Measurements from ENCODE around the gene ITSN2.

ITSN2 gene

DNA sequence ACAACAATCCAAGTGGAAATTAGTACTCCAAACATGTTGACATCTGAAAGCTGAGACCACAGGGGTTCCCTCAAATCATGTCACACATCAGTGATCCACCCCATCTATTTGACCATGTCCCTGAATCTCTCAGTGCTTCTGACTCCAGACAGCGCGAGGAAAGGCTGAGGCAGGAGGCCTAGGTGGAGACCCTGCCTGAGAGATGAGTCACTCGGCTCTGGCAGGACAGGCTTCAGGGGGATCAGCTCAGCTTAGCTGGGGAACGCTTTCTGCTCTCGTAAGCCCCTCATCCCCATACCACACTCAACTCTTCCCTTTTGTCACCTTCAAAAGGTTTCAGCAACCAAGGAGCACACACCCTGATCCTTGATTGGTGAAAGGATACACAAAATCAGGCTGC lies 191.3 kb downstream of the ITSN2 start:
- no peak for DNase-seq

- DNase-seq = no peak
Measured at GRCh38 chr2:24164416-24164973, 195.8 kb downstream of the ITSN2 start.

DNA sequence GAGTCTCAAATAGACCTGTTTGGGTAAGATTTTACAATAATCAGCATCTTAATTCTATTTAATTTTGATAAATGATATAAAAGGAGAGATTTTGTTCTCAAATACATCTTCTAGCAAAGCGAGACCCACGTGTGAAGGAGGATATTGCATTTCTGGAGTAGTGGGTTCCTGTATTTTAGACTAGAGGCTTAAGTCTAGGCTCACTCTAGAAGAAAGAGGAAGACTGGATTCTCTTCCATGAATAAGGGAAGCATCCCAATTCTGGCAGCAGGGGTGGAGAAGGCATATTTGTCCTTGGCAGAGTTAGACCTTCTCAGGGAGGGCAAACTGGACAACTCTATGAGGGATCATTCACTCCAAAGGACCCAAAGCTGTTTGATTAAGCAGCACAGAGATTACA lies 196.7 kb downstream of the ITSN2 start:
- no peak for DNase-seq

GRCh38 chr2:24163186-24163585 lies 197.2 kb downstream of the ITSN2 start:
- DNase-seq = no peak

- DNase-seq = no peak
Measured at GRCh38 chr2:24162494-24162893, 197.8 kb downstream of the ITSN2 start.

GRCh38 chr2:24160761-24161160 lies 199.6 kb downstream of the ITSN2 start:
- no peak for DNase-seq

DNA sequence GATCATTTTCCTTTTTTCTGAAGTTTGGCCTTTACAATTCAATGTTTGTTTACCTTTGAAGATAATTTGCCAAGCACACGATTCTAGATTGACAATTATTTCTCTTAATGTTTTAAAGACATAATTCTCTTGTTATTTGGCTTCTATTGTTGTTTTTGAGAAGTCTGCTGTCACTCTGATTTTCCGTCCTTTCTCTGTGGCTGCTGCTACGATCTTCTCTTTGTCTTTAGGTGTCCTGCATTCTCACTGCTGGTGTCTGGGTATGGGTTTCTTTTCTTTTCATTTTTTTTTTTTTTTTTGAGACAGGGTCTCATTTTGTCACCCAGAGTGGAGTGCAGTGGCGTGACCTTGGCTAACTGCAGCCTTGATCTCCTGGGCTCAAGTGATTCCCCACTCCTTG lies 200.6 kb downstream of the ITSN2 start:
- no peak for DNase-seq

DNA sequence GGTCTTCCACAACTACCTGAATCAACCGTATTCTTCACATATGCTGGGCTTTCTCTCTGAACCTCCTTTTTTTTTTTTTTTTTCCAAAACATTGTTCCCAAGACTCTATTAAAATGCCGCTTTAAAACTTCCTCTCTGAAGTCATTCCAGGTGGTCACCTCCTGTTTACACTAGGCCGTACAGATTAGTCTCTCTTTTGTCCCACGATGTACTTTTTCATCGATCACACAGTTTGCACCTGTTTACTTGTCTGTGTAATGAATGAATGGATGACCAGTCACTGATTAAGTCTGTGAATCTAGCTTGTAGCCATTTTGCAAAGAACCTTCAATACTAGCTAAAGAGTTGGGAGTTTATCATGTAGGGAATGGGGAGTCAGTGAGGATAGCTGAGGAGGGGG lies 202.2 kb downstream of the ITSN2 start:
- no peak for DNase-seq

DNA sequence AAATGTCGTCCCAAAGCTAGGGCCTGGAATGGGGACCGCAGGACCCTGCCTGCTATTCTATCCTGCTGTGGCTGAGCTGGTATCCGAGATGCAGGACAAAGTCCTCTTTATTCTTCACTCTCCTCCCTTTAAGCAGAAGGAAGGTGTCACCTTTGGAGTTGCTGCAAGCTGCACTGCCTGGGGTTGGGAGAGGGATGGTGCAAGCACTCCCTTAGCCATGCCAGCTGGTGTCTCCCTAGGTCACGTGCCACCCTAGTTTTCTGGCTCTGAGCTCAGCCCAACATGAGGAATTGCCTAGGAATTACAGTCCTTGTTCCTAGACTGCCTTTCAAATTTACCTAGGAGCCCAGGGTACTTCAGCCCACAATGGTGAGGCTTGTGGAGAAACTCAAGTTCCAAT lies 206.9 kb downstream of the ITSN2 start:
- no peak for DNase-seq
